Superior temporal gyrus (tissue), 1 donor: ENCODE measurements around the gene RAB40C.
"Not testable (repeated sequence)": the region's sequence is repeated elsewhere in the genome, so short reads cannot be mapped to it uniquely, and the experiment has no call there.

Source experiments
- DNase-seq: peaks from one replicate; pipeline ENCODE4 v3.0.0-alpha.2; 2016; ENCODE audit errors: extremely low spot score

The RAB40C gene

DNA sequence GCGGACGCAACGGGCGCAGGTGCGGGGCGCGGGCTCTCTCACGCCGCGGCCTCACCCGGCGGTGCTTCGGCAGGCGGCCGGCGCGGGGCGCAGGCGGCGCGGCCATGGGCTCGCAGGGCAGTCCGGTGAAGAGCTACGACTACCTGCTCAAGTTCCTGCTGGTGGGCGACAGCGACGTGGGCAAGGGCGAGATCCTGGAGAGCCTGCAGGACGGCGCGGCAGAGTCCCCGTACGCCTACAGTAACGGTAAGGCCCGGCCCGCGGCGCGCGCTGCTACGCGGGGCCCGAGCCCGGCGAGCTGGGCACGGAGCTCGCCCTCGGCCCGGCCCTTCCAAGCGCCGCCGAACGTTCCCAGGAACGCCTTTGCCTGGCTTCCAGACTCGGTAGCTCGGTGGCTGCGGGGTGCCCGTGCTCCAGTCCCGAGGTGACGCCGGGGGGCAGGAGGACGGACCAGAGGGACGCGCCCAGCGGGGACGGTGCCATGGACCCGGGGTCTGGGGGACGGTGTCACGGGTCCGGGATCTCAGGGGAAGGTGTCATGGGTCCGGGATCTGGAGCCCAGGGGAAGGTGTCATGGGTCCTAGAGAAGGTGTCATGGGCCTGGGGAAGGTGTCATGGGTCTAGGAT lies 435 bp downstream of the RAB40C start:
- DNase-seq, result no peak

DNA sequence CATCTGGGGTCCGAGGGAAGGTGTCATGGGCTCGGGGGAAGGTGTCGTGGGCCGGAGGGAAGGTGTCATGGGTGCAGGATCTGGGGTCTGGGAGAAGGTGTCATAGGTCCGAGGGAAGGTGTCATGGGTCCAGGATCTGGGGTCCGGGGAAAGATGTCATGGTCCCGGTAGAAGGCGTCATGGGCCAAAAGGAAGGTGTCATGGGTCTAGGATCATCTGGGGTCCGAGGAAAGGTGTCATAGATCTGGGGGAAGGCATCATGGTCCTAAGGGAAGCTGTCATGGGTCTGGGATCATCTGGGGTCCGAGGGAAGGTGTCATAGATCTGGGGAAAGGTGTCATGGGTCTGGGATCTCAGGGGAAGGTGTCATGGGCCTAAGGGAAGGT lies 942 bp downstream of the RAB40C start:
- no peak for DNase-seq

DNA sequence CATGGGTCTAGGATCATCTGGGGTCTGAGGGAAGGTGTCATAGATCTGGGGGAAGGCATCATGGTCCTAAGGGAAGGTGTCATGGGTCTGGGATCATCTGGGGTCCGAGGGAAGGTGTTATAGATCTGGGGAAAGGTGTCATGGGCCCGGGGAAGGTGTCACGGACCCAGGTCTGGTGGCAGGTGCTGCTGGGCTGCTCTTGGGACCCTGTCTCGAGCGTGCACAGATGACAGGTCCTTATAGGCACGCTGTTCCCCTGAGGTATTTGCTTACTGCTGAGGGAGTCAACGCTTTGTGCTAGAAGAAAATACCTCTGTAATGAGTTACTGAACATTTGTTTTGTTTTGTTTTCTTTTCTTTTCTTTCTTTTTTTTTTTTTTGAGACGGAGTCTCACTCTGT lies 1.4 kb downstream of the RAB40C start:
- no peak for DNase-seq

DNA sequence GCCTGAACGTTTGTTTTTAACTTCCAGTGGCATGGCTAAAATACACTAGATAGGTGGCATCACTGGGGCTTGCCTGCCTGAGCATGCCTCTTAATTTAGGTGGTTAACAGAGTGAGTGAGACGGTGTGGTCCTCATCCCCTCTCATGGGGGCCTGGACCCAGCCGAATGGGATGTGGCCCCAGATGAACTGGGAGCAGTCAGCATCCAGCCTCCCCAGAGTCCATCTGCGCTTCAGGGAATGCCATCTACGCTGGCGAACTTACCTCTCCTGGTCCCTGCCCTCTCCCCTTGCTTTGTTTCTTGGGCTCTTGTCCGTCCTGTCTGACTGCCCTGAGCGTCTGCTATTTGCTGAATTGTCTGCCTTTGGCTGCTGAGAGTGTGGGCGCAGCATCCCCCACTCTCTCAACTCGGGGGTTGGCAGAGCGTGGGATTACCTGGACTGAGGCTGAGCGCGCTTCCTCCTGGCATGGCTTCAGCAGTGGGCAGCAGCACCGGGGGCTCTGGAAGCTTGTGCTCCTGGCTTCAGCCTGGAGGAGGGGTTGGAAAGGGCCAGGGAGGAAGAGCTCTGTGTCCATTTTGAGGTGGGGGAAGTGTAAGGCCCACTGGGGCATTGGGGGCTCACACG lies 2.1 kb downstream of the RAB40C start:
- no peak for DNase-seq

DNA sequence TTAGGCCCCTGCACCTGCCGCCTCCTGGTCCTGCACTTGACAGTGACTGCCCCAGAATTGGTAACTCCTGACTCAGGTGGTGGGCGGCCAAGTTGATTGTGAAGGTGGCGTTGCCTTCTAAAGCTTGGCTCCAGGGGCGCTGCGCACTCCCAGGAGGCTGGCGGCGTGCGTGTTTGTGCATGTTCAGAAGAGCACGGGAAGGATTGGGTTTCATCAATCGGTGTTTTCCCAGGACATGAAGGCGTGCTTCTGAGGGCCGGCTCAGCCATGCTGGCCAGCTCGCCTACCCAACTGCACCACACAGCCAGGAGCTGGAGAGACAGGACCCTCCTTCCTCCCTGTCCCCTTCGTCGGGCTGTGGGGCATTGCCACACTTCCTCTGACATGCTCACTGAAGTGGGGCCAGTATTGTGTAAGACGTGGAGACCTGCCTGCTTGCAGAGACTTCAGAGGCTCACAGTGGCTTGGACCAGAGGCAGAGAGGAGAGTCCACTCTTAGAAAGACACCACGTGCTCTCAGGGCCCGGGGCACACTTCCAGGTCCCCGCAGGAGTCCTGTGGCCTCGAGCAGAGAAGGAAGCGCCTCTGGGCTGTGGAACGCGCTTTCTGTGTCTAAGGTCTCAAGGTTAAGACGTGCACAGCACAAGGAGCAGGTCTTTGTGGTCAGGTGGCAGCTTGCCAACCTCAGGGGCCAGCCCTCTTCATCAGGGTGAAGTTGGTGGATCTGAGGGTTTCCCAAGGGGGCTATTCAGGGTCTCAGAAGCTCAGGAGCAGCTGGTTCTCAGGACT lies 2.8 kb downstream of the RAB40C start:
- no peak for DNase-seq

DNA sequence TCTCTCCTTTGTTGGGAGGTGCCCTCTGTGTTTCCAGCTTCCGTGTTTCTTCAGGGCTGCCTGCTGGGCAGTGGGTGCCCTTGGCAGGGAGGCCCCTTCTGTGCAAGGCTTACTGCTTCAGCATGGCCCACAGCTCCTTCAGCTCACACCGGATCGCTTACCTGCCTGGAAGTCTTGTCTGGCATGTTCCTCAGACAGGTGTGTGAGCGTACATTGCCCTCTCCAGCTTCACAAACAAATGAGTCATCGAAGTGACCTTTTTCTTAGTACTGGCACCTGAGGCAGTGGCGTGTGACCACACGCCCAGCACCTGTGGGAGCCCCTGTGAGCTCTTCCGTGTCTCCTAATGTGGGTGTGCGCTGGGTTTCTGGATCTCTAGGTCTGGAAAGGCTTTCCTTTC lies 3.5 kb downstream of the RAB40C start:
- no peak for DNase-seq

DNA sequence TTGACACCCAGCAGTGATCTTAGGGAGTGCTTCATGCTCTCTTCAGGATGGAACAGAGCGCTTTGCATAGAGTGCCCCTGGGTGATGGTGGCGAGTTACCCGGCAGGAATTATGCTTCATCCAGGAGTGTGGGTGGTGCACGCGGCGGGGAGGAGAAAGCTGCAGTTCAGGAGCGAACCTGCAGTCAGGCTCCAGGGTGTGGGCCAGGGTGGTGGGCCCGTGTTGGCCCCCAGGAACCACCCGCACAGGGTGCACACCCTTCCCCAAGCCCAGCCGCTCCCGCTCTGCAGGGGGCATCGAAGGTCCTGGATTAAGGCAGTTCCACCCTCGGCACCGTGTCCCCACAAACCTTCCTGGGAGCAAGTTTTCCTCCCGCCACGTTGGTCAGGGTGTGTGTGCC lies 3.9 kb downstream of the RAB40C start:
- DNase-seq, result no peak

DNA sequence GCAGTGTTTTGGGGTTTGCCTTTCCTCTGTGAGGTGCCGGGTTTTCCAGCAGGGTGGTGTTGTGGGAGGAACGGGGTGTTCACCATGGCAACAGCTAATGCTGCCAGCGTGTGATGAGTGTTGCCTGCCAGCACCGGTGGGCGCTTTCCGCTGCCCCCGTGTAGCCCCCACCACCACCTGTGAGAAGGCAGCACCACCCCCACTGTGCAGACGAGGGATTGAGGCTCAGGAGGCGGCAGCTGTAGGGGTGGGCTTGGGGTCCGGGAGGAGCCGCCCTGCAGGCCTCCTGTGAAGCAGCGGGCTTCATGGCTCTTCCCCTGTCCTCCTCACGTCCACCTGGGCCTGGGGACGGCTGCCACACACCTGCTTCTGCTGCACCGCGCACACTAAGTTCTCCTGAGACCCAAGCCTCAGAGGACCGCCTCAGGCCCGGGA lies 5.2 kb downstream of the RAB40C start:
- DNase-seq, result no peak

DNA sequence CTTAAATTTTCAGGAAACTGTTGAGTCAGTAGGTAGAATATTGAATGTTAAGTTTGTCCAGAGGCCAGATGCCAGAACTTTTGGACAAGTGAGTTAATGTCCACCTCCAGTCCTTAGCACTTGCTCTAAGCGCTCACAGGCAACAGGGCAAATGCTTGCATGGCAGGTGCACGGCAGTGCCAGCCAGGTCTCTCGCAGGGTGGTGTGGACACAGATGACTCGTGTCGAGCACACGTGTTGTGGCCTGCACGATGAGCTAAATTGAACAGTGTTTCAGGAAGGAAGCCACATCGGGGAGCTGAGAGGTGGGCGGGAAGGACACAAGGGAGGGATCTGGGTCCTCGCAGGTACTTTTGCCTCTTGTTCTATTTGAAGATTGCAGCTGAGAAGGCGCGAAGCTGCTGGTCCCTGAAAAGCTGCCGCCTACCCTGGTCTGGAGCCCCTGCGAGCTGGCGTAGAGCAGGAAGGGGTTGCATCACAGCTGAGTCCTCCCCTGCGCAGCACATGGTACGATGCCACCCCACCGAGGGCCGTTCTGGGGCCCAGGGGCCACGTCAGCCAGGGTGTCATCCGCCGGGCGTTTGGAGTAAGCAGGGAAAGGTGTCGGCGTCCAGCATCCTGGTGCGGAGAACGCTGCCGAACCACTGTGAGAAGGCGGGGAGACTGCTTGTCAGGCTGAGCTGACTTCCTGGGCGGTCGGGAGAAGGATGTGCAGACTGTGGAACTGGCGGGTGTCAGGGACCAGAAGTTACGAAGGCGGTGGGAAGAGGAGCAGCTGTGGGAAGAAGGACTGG lies 6.3 kb downstream of the RAB40C start:
- DNase-seq, result no peak

DNA sequence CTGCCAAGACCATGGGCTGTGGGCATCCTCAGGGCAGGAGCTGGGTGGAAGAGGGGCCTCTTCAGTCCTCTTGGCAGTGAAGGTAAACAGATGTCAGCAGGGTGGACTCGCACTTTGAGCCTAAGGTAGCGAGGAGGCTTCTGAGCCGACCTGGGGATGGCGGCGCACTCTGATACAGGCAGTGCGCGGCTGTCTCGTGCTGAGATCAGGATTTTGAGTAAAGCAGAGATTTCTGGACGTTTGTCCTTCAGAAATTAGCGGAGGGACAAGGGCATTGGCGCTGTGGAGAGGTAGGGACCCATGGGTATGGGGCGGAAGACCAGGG lies 6.8 kb downstream of the RAB40C start:
- DNase-seq, result no peak

DNA sequence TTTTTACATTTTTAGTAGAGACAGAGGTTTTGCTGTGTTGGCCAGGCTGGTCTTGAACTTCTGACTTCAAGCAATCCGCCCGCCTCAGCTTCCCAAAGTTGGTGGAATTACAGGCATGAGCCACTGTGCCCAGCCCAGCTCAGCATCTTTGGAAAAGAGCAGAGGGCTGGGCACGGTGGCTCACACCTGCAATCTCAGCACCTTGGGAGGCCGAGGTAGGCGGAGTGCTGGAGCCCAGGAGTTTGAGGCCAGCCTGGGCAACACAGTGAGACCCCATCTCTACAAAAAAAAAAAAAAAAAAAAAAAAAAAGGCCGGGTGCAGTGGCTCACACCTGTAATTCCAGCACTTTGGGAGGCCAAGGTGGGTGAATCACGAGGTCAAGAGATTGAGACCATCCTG lies 7.8 kb downstream of the RAB40C start:
- DNase-seq, result not testable (repeated sequence)

DNA sequence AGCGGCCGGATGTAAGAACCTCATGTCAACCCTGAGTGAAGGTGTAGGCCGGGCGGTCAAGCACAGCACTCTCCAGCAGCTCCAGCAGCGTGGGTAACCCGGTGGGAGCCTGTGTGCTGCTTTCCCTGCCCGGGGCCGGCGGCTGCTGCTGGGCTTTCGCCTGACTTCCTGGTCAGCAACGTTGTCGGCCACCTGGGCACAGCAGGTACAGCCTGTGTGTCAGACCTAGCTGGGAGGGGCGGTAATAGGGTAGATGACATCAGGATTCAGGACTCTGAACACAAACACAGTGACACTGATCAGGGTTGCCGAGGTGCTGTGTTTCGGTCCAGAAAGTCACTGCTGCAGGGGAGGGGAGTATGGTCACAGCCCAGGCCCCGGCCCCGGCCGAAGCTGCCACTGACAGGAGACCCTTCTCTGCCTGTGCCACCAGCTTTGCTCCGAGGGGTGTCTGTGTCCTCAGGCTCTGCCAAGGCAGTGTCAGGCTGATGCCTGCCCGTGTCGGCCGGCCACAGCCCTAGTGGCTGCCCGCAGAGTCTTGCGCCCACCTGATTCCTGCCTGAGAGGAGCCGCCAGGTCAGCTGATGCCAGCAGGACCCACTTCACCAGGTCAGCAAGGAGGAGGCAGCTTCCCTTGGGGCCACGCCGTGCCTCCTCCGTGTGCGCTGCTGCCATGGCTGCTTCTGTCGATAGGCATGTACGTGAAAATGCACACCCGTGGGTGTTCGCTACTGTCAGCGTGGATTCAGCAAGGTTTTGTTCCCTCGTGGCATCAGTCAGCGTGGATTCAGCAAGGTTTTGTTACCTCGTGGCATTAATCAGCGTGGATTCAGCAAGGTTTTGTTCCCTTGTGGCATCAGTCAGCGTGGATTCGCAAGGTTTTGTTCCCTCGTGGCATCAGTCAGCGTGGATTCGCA lies 9.2 kb downstream of the RAB40C start:
- no peak for DNase-seq

DNA sequence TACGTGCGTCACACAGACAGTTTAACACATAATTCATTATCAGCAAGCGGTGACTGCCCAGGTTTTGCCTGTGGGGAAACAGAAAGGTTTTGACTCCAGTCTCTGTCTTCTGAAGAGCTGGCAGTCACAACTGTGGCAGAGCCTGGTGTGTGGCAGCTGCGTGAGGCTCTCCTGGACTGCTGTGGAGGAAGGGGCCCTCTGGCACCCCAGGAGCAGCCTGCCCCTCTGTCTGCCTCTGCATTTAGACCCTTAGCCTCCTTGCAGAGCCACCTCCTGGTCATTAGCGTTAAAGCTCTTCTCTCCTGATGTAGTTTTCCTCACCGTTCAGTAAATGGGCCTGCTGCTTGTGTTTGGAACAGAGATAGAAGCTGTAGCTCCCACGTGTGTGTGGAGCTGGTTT lies 10.9 kb downstream of the RAB40C start:
- DNase-seq, result no peak

DNA sequence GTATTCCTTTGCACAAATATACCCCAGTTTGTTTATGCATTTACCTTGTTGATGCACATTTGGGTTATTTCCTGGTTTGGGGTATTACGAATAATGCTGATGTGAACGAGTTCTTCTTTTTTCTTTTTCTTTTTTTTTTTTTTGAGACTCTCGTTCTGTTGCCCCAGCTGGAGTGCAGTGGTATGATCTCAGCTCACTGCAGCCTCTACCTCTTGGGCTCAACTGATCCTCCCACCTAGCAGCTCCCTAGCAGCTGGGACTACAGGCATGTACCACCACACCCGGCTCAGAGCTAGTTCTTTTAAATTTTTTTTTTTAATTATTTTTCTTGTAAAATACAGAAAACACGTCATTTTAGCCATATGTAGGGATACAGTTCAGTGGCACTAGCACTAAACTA lies 14.1 kb downstream of the RAB40C start:
- DNase-seq, result no peak

DNA sequence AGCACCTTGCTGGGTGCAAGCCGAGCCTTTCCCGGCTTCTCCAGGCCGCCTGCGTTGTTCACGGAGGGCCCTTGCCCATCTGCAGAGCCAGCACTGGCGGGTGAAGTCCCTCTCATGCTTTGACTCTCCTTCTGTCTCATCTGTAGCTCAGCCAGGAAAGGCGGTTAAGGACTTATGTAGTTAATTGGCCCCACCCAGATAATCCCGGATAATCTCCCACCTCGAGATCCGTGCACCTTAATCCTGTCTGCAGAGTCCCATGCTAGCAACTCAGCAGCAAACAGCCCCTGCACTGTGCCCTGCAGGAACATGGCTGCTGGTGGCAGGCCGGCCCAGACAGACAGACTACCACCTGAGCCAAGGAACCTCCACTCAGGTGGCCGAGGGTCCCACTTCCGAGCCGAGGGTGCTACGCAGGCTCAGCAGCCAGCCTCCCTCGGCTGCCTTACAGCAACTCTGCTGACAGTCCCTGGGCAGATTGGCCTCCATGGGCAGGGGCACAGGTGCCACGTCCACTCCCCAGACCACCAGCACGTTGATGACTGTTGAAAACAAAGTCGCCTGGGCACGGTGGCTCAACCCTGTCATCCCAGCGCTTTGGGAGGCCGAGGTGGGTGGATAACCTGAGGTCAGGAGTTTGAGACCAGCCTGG lies 16.9 kb downstream of the RAB40C start:
- no peak for DNase-seq

DNA sequence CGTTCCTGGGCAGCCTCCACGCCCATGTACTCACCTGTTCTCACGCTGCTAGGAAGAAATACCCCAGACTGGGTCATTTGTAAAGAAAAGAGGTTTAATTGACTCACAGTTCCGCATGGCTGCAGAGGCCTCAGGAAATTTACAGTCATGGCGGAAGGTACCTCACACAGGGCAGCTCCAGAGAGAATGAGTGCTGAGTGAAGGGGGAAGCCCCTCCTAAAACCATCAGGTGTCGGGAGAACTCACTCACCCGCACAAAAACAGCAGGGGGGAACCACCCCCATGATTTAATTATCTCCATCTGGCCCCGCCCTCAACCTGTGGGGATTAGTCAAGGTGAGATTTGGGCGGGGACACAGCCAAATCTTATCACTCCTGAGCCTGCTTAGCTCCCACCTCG lies 18.2 kb downstream of the RAB40C start:
- DNase-seq, result no peak

DNA sequence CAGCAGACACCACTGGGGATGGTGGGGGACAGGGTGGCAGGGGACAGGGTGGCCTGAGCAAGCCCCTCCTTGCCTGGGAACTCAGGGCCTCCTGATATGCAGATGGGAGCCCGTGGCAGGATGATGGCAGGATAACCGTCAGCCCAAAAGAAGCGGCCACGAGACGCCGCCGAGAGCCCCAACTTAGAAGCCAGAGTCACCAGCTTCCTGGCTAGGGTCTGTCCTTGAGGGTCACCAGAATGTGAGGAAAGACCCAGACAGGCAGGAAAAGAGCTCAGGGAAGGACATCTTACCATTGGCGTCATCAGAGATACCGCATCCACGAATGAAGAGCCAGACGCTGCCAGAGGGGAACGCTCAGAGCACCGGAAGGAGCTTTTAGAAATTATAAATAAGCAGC lies 19.4 kb downstream of the RAB40C start:
- no peak for DNase-seq

DNA sequence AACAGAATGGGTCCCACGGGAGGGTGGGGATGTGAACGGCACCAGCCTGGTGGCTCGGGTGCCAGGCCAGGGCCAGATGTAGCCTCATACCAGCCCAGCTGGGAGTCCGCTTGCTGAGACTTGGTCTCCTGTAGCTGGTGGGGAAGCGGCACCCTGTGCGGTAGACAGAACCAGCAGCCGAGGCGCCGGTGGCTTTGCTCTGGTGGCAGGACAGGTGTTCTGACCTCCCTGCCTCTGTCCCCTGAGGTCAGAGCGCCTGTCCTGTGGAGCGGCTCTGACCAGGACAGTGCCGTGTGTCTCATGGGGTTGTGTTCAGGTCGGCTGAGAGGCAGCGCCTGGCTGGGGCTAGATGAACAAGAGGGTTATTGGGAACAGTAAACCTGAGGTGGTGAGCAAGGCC lies 20.1 kb downstream of the RAB40C start:
- DNase-seq, result no peak

DNA sequence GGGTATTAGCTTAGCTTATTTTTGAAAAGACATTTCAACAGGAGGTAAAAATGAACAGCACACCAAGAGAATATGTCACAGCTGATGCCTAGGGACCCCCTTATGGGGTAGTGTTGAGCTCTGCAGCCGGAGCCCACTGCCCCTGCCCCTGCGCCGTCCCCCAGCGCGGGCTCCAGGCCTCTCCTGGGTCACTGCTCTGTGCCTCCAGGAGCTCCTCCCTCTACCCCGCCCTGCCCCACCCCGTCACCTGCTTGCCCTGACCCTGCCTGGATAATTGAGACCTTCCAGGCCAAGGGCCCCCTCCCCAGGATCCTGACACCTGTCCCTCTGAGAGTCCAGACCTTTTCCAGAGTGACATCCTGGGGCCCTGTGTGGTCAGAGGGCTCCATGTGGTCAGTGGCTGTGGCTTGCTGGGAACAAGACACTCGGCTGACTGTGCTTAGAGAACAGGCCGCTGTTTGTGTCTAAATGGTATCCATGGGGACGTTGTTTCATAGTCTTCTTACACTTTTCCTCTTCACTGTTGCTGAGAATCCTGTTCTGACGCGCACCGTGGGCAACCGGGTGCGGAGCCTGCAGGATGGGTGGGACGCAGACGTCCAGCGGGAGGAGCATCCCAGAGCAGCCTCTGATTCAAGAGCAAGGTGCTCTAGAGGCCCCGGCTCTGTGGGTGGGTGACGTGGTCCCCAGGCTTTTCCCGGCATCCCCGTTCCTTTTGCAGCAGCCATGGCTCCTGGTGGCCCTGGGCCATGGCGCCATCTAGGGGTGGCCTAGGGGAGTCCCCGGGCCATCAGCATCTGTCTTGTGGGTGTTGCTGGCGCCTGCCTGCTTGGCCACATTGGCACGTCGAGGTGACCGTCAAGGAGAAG lies 20.9 kb downstream of the RAB40C start:
- DNase-seq, result peak; percentile 72

DNA sequence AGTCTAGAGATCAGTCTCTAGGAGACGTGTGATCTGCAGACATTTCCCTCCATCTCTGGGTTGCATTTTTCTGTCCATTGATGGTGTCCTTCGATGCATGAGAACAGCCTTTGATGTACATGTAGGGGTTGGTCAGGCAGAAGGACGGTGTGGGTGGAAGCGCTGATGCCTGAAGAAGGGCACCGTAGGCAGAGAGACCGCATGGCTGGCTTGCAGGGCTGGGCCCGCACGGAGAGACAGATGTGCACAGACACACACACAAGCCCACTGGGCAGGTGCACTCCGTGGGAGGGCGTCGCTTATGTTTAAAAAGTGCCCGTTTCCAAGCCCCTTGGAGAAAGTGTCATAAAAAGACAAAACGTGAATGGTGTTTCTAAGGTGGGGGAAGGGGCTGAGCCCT lies 25.3 kb downstream of the RAB40C start:
- DNase-seq, result no peak
